ENCODE results near the gene FAM149B1. TPM values are rescaled to one million over a fixed set of nuclear protein-coding genes. Genes with fewer than 3 reads are reported as not detected.

Gene FAM149B1
- total RNA-seq, 1 experiment from 2014 or later: 17.5 TPM

DNA sequence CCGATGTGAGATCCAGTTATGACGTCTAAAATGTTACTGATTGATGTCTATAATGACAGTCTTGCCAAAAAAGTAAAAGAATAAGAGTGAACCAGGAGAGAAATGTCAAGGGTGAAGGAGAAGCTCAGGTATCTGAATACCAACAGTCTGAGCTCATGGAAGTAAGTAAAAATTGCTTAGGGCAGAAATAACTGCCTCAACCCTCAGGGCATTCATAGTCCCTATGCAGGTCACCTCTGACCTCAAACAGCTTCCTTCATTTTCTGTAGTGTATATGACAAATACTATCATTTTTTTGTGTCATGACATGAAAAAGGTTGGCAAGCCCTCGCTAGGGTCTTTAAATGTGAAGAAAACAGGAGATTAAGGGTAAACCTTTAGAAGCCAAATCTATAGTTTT lies 125.5 kb downstream of the FAM149B1 start:
- no peak overlapping the region for H3K4me2 ChIP-seq (ENCODE audit: low read length)
- H4K20me1 ChIP-seq (ENCODE audit: insufficient read depth): no peaks in the 10 kb centered on the region
- 0 out of 4 replicates have a peak, but pooled peaks cover 0 to 5% of the 10 kb centered on the region in 2 experiments for H3K36me3 ChIP-seq (ENCODE audit: control insufficient read depth in 1 of 2, insufficient read depth in 2 of 2, low read length in 2 of 2)
- BruUV-seq (replicated peaks): no TSS peak
- intact Hi-C loops (cut with micrococcal nuclease): no loop called here
- no peak overlapping the region for H3K27ac ChIP-seq (ENCODE audit: low read depth, low read length)
- no peak overlapping the region for H2AFZ ChIP-seq (ENCODE audit: low read depth, low read length, poor library complexity, severe bottlenecking)
- H3K27me3 ChIP-seq (ENCODE audit: insufficient read depth, low read length): no peaks in the 10 kb centered on the region
- POLR2A ChIA-PET: no interaction called here
- TF ChIP-seq, protein P1, sequence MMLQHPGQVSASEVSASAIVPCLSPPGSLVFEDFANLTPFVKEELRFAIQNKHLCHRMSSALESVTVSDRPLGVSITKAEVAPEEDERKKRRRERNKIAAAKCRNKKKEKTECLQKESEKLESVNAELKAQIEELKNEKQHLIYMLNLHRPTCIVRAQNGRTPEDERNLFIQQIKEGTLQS (IDR thresholded peaks at IDR 0.05): no peak
- no peak for TF ChIP-seq JUND (IDR thresholded peaks at IDR 0.05)
- TF ChIP-seq FOSL1 (IDR thresholded peaks at IDR 0.05; ENCODE audit: low read depth): no peak
- TF ChIP-seq ELF1 (IDR thresholded peaks at IDR 0.05; ENCODE audit: borderline replicate concordance, low read depth): no peak
- no peak for TF ChIP-seq SRF (IDR thresholded peaks at IDR 0.05; ENCODE audit: low read depth)
- TF ChIP-seq SP1 (IDR thresholded peaks at IDR 0.05; ENCODE audit: low read depth): no peak
- TF ChIP-seq EGR1 (IDR thresholded peaks at IDR 0.05; ENCODE audit: low read depth): no peak
- TF ChIP-seq, protein P2, sequence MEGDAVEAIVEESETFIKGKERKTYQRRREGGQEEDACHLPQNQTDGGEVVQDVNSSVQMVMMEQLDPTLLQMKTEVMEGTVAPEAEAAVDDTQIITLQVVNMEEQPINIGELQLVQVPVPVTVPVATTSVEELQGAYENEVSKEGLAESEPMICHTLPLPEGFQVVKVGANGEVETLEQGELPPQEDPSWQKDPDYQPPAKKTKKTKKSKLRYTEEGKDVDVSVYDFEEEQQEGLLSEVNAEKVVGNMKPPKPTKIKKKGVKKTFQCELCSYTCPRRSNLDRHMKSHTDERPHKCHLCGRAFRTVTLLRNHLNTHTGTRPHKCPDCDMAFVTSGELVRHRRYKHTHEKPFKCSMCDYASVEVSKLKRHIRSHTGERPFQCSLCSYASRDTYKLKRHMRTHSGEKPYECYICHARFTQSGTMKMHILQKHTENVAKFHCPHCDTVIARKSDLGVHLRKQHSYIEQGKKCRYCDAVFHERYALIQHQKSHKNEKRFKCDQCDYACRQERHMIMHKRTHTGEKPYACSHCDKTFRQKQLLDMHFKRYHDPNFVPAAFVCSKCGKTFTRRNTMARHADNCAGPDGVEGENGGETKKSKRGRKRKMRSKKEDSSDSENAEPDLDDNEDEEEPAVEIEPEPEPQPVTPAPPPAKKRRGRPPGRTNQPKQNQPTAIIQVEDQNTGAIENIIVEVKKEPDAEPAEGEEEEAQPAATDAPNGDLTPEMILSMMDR (IDR thresholded peaks at IDR 0.05 in 2 of 3, conservative IDR thresholded peaks at IDR 0.05 in 1 of 3; ENCODE audit: borderline replicate concordance in 1 of 3, insufficient read depth in 1 of 3, low read depth in 2 of 3, low read length in 2 of 3): no peak
- TF ChIP-seq TCF7L2 (IDR thresholded peaks at IDR 0.05; ENCODE audit: borderline replicate concordance, extremely low read depth, insufficient read depth, insufficient read length): no peak
- H3K4me3 ChIP-seq (replicated peaks in 1 of 2; ENCODE audit: low read depth in 1 of 2, low read length in 2 of 2): no peak overlapping the region
- H3K79me2 ChIP-seq (ENCODE audit: insufficient read depth, low read length): no peaks in the 10 kb centered on the region
- RAD21 ChIA-PET (ENCODE audit: low non-redundant PET in 1 of 2, low total read pairs in 2 of 2, uncharacterized antibody in 2 of 2, unreplicated experiment in 2 of 2): no interaction called here
- H3K9ac ChIP-seq (ENCODE audit: low read length): no peak overlapping the region
- H3K9me3 ChIP-seq (ENCODE audit: control insufficient read depth in 1 of 2, insufficient read depth in 1 of 2, low read depth in 1 of 2, low read length in 2 of 2): no peaks in the 10 kb centered on the region
- H3K4me1 ChIP-seq (ENCODE audit: control insufficient read depth in 1 of 2, insufficient read depth in 2 of 2, low read length in 2 of 2): no peaks in the 10 kb centered on the region
- H3K9me2 ChIP-seq (ENCODE audit: insufficient read depth): no peaks in the 10 kb centered on the region
- no peak for DNase-seq (ENCODE audit: low read depth, low spot score)
- CTCF ChIA-PET: no interaction called here
- ATAC-seq: no peak

Other genes starting within 250 kb of the FAM149B1 start
- not detected for gene PLA2G12B, start 213.3 kb upstream of the FAM149B1 start, total RNA-seq (2021; ENCODE audit: unreplicated experiment)
- 49.7 TPM for gene P4HA1, start 71.3 kb upstream of the FAM149B1 start, total RNA-seq (2021; ENCODE audit: unreplicated experiment)
- gene NUDT13, start 57.7 kb upstream of the FAM149B1 start, total RNA-seq (2021; ENCODE audit: unreplicated experiment): 1.2 TPM
- 25.4 TPM for gene ECD, start 111 bp upstream of the FAM149B1 start, total RNA-seq (2021; ENCODE audit: unreplicated experiment)
- gene DNAJC9, start 79.1 kb downstream of the FAM149B1 start, total RNA-seq (2021; ENCODE audit: unreplicated experiment): 40.3 TPM
- gene MRPS16, start 84.5 kb downstream of the FAM149B1 start, total RNA-seq (2021; ENCODE audit: unreplicated experiment): 122 TPM
- 2.9 TPM for gene CFAP70, start 190.7 kb downstream of the FAM149B1 start, total RNA-seq (2021; ENCODE audit: unreplicated experiment)
- gene ANXA7, start 245.9 kb downstream of the FAM149B1 start, total RNA-seq (2021; ENCODE audit: unreplicated experiment): 105 TPM

Measured in HCT116 (cell line).